ENCODE measurements around the gene C1orf116. TPM values are rescaled to one million over a fixed set of nuclear protein-coding genes. Genes with fewer than 3 reads are reported as not detected.

C1orf116 gene
- total RNA-seq, 1 experiment from 2014 or later, result 8.7 TPM

GRCh38 chr1:207067665-207068064 is 35.1 kb upstream of the C1orf116 start:
- BruUV-seq (replicated peaks), result no TSS peak
- CTCF ChIA-PET, result no interaction called here
- H3K36me3 Mint-ChIP-seq (ENCODE audit: insufficient read depth, unreplicated experiment), result peaks cover 41% of the 10 kb centered on the region

GRCh38 chr1:207067185-207067584 is 34.6 kb upstream of the C1orf116 start:
- intact Hi-C loops (cut with micrococcal nuclease; ENCODE audit: unreplicated experiment), result no loop called here
- no peak for TF ChIP-seq CTCF (IDR thresholded peaks at IDR 0.05; ENCODE audit: insufficient read depth in 1 of 2, low read depth in 1 of 2, low read length in 1 of 2, severe bottlenecking in 1 of 2, unreplicated experiment in 1 of 2)
- Mint-ChIP-seq H3K36me3 (ENCODE audit: insufficient read depth, unreplicated experiment) (peaks cover 41% of the 10 kb centered on the region), H3K4me1 (ENCODE audit: low read depth, unreplicated experiment) (no peaks in the 10 kb centered on the region), H3K27ac (ENCODE audit: unreplicated experiment) (no peak overlapping the region), H3K27me3 (ENCODE audit: insufficient read depth, unreplicated experiment) (no peaks in the 10 kb centered on the region), H3K4me3 (ENCODE audit: unreplicated experiment) (no peak overlapping the region), H3K9me3 (ENCODE audit: unreplicated experiment) (no peaks in the 10 kb centered on the region)
- POLR2A ChIA-PET, result no interaction called here
- DNase-seq, result no peak
- no peaks in the 10 kb centered on the region for H3K27me3 ChIP-seq (replicated peaks; ENCODE audit: control insufficient read depth, insufficient read depth, low read length)
- H3K9me3 ChIP-seq, result no peaks in the 10 kb centered on the region
- CTCF ChIA-PET, result no interaction called here
- H3K4me1 ChIP-seq, result no peaks in the 10 kb centered on the region
- peaks cover 1% of the 10 kb centered on the region; the same call in 1 of the 2 replicates for H3K36me3 ChIP-seq (ENCODE audit: control insufficient read depth, insufficient read depth, low read length)
- BruUV-seq (replicated peaks), result no TSS peak
- no peak overlapping the region for H3K4me3 ChIP-seq (ENCODE audit: low read depth, low read length)

More at GRCh38 chr1:207067665-207068064, 35.1 kb upstream of the C1orf116 start:
- H3K36me3 ChIP-seq (ENCODE audit: control insufficient read depth, insufficient read depth, low read length), result peaks cover 4% of the 10 kb centered on the region
- no peaks in the 10 kb centered on the region for H3K27me3 ChIP-seq (replicated peaks; ENCODE audit: control insufficient read depth, insufficient read depth, low read length)
- POLR2A ChIA-PET, result no interaction called here
- no peak for DNase-seq
- no peaks in the 10 kb centered on the region for H3K4me1 ChIP-seq
- Mint-ChIP-seq H3K27ac (ENCODE audit: unreplicated experiment) (no peak overlapping the region), H3K4me1 (ENCODE audit: low read depth, unreplicated experiment) (no peaks in the 10 kb centered on the region), H3K4me3 (ENCODE audit: unreplicated experiment) (no peak overlapping the region), H3K9me3 (ENCODE audit: unreplicated experiment) (no peaks in the 10 kb centered on the region), H3K27me3 (ENCODE audit: insufficient read depth, unreplicated experiment) (no peaks in the 10 kb centered on the region)
- H3K4me3 ChIP-seq (ENCODE audit: low read depth, low read length), result no peak overlapping the region
- TF ChIP-seq CTCF (IDR thresholded peaks at IDR 0.05; ENCODE audit: insufficient read depth in 1 of 2, low read depth in 1 of 2, low read length in 1 of 2, severe bottlenecking in 1 of 2, unreplicated experiment in 1 of 2), result no peak
- intact Hi-C loops (cut with micrococcal nuclease; ENCODE audit: unreplicated experiment), result no loop called here
- H3K9me3 ChIP-seq, result no peaks in the 10 kb centered on the region

- POLR2A ChIA-PET, result no interaction called here
- H3K4me1 ChIP-seq, result no peaks in the 10 kb centered on the region
- H3K4me1 Mint-ChIP-seq (ENCODE audit: low read depth, unreplicated experiment), result no peaks in the 10 kb centered on the region
- no peak overlapping the region for H3K27ac Mint-ChIP-seq (ENCODE audit: unreplicated experiment)
- H3K27me3 ChIP-seq (replicated peaks; ENCODE audit: control insufficient read depth, insufficient read depth, low read length), result no peaks in the 10 kb centered on the region
- H3K27me3 Mint-ChIP-seq (ENCODE audit: insufficient read depth, unreplicated experiment), result no peaks in the 10 kb centered on the region
- H3K9me3 ChIP-seq, result no peaks in the 10 kb centered on the region
- H3K36me3 ChIP-seq (ENCODE audit: control insufficient read depth, insufficient read depth, low read length), result peaks cover 4% of the 10 kb centered on the region; the same call in 1 of the 2 replicates
- CTCF ChIA-PET, result no interaction called here
- no peak overlapping the region for H3K4me3 Mint-ChIP-seq (ENCODE audit: unreplicated experiment)
- H3K4me3 ChIP-seq (ENCODE audit: low read depth, low read length), result no peak overlapping the region
- no peak for TF ChIP-seq CTCF (IDR thresholded peaks at IDR 0.05; ENCODE audit: insufficient read depth in 1 of 2, low read depth in 1 of 2, low read length in 1 of 2, severe bottlenecking in 1 of 2, unreplicated experiment in 1 of 2)
- BruUV-seq (replicated peaks), result no TSS peak
- intact Hi-C loops (cut with micrococcal nuclease; ENCODE audit: unreplicated experiment), result no loop called here
- H3K9me3 Mint-ChIP-seq (ENCODE audit: unreplicated experiment), result no peaks in the 10 kb centered on the region
- H3K36me3 Mint-ChIP-seq (ENCODE audit: insufficient read depth, unreplicated experiment), result peaks cover 36% of the 10 kb centered on the region
- DNase-seq, result no peak
Measured at GRCh38 chr1:207064561-207064960, 32.0 kb upstream of the C1orf116 start.
